HG03060 (cell line): ENCODE data around the gene CAPN5.
A peak's percentile ranks its signal among the peaks of the same experiment; 100 is the strongest.

Experiments used
- ATAC-seq: cut with Tn5 transposase; IDR thresholded peaks from one replicate; pipeline ENCODE4 v1.9.1; 2021; ENCODE audit warnings: low read depth, moderate number of reproducible peaks; ENCODE audit not compliant: unreplicated experiment

Gene CAPN5

GRCh38 chr11:77081976-77082836 is 15.4 kb downstream of the CAPN5 start:
- ATAC-seq, result no peak

GRCh38 chr11:77082838-77083565 is 16.2 kb downstream of the CAPN5 start:
- ATAC-seq, result no peak

- no peak for ATAC-seq
These were observed 16.9 kb downstream of the CAPN5 start for GRCh38 chr11:77083566-77084245.

- no peak for ATAC-seq
These were observed 17.9 kb downstream of the CAPN5 start for GRCh38 chr11:77084581-77085191.

GRCh38 chr11:77085652-77086051 is 18.9 kb downstream of the CAPN5 start:
- ATAC-seq, result no peak

GRCh38 chr11:77086521-77087472 is 20.0 kb downstream of the CAPN5 start:
- no peak for ATAC-seq

GRCh38 chr11:77087723-77088225 is 21.0 kb downstream of the CAPN5 start:
- ATAC-seq, result no peak

GRCh38 chr11:77088236-77089003 is 21.6 kb downstream of the CAPN5 start:
- no peak for ATAC-seq

- ATAC-seq, result no peak
These were observed 22.3 kb downstream of the CAPN5 start for GRCh38 chr11:77089004-77089545.

- no peak for ATAC-seq
These were observed 23.2 kb downstream of the CAPN5 start for GRCh38 chr11:77090046-77090372.

GRCh38 chr11:77090373-77091111 is 23.8 kb downstream of the CAPN5 start:
- ATAC-seq, result no peak

- ATAC-seq, result peak; percentile 52
These were observed 24.6 kb downstream of the CAPN5 start for GRCh38 chr11:77091146-77091940.

- no peak for ATAC-seq
These were observed 25.6 kb downstream of the CAPN5 start for GRCh38 chr11:77092382-77092781.

GRCh38 chr11:77093056-77093891 is 26.5 kb downstream of the CAPN5 start:
- no peak for ATAC-seq

GRCh38 chr11:77093987-77094840 is 27.4 kb downstream of the CAPN5 start:
- no peak for ATAC-seq
